ENCODE data around the gene C18orf32.
A peak's percentile ranks its signal among the peaks of the same experiment; 100 is the strongest.
"Not testable (repeated sequence)": the region's sequence is repeated elsewhere in the genome, so short reads cannot be mapped to it uniquely, and the experiment has no call there.

C18orf32 gene

GRCh38 chr18:49474935-49475334 is 12.1 kb downstream of the C18orf32 start:
- not testable (repeated sequence) for H3K27ac ChIP-seq; DNase-seq (ENCODE audit: low read depth, low spot score)

GRCh38 chr18:49473721-49474120 is 13.3 kb downstream of the C18orf32 start:
- H3K27ac ChIP-seq = no peak overlapping the region
- DNase-seq (ENCODE audit: low read depth, low spot score) = no peak

DNA sequence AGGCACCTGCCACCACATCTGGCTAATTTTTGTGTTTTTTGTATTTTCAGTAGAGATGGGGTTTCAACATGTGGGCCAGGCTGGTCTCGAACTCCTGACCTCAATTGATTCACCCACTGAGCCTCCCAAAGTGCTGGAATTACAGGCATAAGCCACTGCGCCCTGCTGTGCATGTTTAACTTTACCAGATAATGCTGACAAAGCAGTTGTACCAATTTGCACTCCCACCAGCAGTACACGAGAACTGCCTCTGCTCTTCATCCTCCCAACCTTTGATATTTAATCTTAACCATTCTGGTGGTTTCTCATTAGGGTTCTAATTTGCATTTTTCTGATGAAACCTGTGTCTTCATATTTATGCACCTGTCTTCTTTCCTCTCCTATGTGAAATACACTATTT is 14.6 kb downstream of the C18orf32 start:
- no peak overlapping the region for H3K27ac ChIP-seq
- no peak for DNase-seq (ENCODE audit: low read depth, low spot score)

- H3K27ac ChIP-seq = no peak overlapping the region
- DNase-seq (ENCODE audit: low read depth, low spot score) = no peak
Measured at GRCh38 chr18:49471532-49471931, 15.5 kb downstream of the C18orf32 start.

- H3K27ac ChIP-seq = no peak overlapping the region
Measured at GRCh38 chr18:49467599-49467998, 19.4 kb downstream of the C18orf32 start.

GRCh38 chr18:49467019-49467563 is 19.9 kb downstream of the C18orf32 start:
- no peak for DNase-seq (ENCODE audit: low read depth, low spot score)

More at GRCh38 chr18:49467599-49467998, 19.4 kb downstream of the C18orf32 start:
- no peak for DNase-seq (ENCODE audit: low read depth, low spot score)

GRCh38 chr18:49464718-49465598 is 22.1 kb downstream of the C18orf32 start:
- no peak for DNase-seq (ENCODE audit: low read depth, low spot score)

More at GRCh38 chr18:49467019-49467563, 19.9 kb downstream of the C18orf32 start:
- no peak overlapping the region for H3K27ac ChIP-seq

DNA sequence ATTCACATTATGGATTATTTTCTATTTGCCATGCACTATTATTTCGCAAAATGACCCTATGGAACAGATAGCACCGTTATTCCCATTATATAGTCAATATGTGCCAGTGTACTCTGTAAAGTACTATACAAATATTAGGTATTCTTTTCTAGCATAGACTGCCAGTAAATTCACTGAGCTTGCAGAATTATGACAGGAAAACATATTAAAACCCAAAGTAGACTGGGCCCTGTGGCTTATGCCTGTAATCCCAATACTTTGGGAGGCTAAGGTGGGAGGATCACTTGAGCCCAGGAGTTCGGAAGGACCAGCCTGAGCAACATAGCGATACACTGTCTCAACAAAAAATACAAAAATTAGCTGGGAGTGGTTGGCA is 25.4 kb downstream of the C18orf32 start:
- no peak overlapping the region for H3K27ac ChIP-seq
- no peak for DNase-seq (ENCODE audit: low read depth, low spot score)

More at GRCh38 chr18:49464718-49465598, 22.1 kb downstream of the C18orf32 start:
- no peak overlapping the region for H3K27ac ChIP-seq

- H3K27ac ChIP-seq = peak overlapping the region; percentile 57
- no peak for DNase-seq (ENCODE audit: low read depth, low spot score)
Measured at GRCh38 chr18:49460976-49461601, 25.9 kb downstream of the C18orf32 start.

GRCh38 chr18:49459404-49460171 is 27.4 kb downstream of the C18orf32 start:
- peak overlapping the region; percentile 57 for H3K27ac ChIP-seq
- DNase-seq (ENCODE audit: low read depth, low spot score) = no peak

GRCh38 chr18:49457616-49458015 is 29.4 kb downstream of the C18orf32 start:
- DNase-seq (ENCODE audit: low read depth, low spot score) = no peak

GRCh38 chr18:49456794-49457193 is 30.2 kb downstream of the C18orf32 start:
- DNase-seq (ENCODE audit: low read depth, low spot score) = no peak
- H3K27ac ChIP-seq = no peak overlapping the region

More at GRCh38 chr18:49457616-49458015, 29.4 kb downstream of the C18orf32 start:
- no peak overlapping the region for H3K27ac ChIP-seq

- DNase-seq (ENCODE audit: low read depth, low spot score); H3K27ac ChIP-seq: not testable (repeated sequence)
Measured at GRCh38 chr18:49452534-49452933, 34.5 kb downstream of the C18orf32 start.

DNA sequence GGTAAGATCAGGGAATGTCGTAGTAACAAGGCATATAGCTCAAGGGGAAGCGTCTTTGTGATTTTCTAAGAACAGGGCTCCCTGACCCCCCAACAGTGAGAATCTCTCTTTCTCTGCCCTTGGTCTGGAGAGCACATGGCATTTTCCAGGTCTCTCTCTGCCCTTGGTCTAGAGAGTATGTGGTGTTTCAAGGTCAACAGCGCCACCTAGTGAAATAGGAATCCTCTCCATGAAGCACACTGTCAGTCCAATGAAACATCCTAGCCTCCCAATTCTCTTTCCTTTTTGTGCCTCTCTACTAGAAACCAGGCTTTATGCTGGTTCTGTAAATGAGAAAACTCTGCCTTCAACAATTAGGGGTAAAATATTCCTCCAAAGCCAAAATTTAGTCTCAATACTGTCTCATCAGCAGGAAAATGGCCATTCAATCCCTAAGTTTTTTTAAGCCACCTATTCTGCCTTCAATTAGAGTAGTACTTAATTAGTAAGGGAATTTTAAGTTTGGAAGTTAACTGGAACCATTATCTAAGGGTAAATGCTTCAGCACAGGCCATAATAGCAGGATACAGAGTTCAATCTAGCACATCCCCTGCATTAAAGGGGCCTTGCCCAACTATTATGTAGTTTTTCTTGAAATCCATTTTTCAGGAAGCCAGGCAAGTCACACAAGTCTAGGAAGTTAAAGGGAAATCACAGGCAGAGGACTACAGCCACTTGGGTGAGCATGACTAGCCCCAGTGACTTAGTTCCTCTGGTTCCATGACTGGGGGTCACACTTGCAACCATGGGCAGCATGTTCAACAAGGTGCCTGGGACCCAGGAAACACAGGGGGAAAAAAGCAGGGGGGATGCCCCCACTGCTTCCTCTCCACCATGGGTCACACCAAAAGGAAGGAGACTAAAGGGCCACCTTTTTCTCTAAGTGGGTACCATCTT is 39.0 kb downstream of the C18orf32 start:
- no peak for DNase-seq (ENCODE audit: low read depth, low spot score)
- no peak overlapping the region for H3K27ac ChIP-seq

GRCh38 chr18:49446481-49446880 is 40.6 kb downstream of the C18orf32 start:
- H3K27ac ChIP-seq = no peak overlapping the region
- no peak for DNase-seq (ENCODE audit: low read depth, low spot score)

GRCh38 chr18:49444581-49444980 is 42.5 kb downstream of the C18orf32 start:
- DNase-seq (ENCODE audit: low read depth, low spot score) = no peak
- H3K27ac ChIP-seq = no peak overlapping the region

DNA sequence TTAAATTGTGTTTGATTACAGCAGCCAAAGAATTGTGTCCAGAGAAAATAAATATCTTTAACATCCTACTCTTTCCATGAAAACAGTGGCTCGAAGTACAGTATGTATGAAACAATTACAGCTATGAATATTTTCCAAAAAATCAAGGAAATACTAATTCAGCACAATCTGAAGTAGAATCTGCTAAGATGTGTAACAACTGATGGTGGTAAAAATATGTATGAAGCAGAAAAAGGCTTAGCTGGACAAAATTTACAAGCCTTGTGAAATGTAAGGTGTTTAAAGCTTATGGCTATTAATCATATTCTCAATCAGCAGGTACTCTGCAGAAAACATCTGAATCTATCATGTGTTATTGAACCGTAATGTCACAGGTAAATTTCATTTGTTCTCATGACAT is 43.2 kb downstream of the C18orf32 start:
- no peak overlapping the region for H3K27ac ChIP-seq
- no peak for DNase-seq (ENCODE audit: low read depth, low spot score)

DNA sequence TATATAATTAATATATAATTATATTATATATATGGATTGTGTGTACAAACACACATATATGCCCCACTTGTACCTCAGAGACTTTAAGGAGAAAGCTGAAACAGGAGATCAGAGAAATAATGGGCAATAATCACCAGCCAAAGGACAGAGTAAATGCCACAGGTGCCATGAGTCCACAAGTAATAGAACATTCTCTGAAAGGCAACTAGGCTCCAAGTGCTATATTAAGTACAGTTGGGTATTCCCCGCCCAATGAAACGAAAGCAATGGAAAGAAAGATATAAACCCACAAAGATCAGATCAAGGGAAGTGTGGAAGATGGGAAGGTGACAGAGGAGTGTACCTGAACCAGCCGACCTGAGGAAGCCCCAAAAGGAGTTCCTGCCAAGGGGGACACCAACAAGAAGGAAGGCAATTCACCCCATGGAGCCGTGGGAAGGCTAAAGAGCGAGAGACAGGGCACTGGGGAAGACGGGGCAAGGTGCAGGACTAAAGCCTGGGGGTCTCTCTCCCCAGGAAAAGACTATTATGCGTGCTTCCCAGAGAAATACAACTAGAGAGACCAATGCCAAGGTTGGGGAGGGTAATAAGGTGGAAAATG is 45.6 kb downstream of the C18orf32 start:
- DNase-seq (ENCODE audit: low read depth, low spot score) = no peak
- no peak overlapping the region for H3K27ac ChIP-seq

- no peak overlapping the region for H3K27ac ChIP-seq
- DNase-seq (ENCODE audit: low read depth, low spot score) = no peak
Measured at GRCh38 chr18:49435170-49435569, 51.9 kb downstream of the C18orf32 start.
